ENCODE data around the gene EIF4EBP3. TPM values are rescaled to one million over a fixed set of nuclear protein-coding genes. Genes with fewer than 3 reads are reported as not detected.
"Not testable (repeated sequence)": the region's sequence is repeated elsewhere in the genome, so short reads cannot be mapped to it uniquely, and the experiment has no call there.

EIF4EBP3 gene
- polyA plus RNA-seq, 1 donor from 2014 or later: 1.0 TPM

DNA sequence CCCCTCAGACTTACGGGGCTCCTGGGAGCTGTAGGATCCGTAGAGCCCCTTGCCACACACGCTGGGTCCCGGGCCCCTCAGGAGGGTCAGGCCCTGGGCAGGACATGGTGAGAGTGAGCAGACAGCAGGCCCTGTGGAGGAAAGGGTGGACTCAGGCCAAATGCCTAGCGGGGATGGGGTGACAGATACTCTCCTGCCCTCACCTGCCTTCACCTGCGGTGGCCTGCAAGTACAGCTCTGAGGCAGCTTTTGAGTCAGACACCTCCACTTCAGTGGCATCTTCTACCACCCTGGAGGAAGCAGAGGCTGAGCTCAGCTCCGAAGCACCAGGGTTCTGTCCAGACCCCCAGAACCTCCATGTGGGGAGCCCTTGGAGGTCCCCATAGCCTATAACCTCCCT is 43.4 kb downstream of the EIF4EBP3 start:
- no peaks in the 10 kb centered on the region for H3K79me2 ChIP-seq (replicated peaks; ENCODE audit: insufficient read depth, low read length)
- TF ChIP-seq EZH2 (IDR thresholded peaks at IDR 0.05; ENCODE audit: borderline replicate concordance, insufficient read depth, low read length, poor library complexity, severe bottlenecking): no peak
- TF ChIP-seq RAD21 (conservative IDR thresholded peaks at IDR 0.05): no peak
- no peak overlapping the region for H3K9ac ChIP-seq (ENCODE audit: low read length)
- H2AFZ ChIP-seq (ENCODE audit: low read depth, low read length): no peak overlapping the region
- H3F3A ChIP-seq (ENCODE audit: insufficient read depth, low read length, poor library complexity, severe bottlenecking): no peaks in the 10 kb centered on the region
- H3K4me2 ChIP-seq (ENCODE audit: low read length): no peak overlapping the region
- no peak overlapping the region for H3K4me3 ChIP-seq (ENCODE audit: low read length)
- no peaks in the 10 kb centered on the region for H3K27me3 ChIP-seq (ENCODE audit: insufficient read depth, low read depth, low read length)
- H4K20me1 ChIP-seq (ENCODE audit: insufficient read depth): no peaks in the 10 kb centered on the region
- no peaks in the 10 kb centered on the region for H3K9me3 ChIP-seq (ENCODE audit: low read length)
- H3K27ac ChIP-seq (ENCODE audit: low read length): no peak overlapping the region
- H3K36me3 ChIP-seq (ENCODE audit: insufficient read depth, low read length): no peaks in the 10 kb centered on the region
- no peaks in the 10 kb centered on the region for H3K9me2 ChIP-seq (ENCODE audit: insufficient read depth, low read length)

DNA sequence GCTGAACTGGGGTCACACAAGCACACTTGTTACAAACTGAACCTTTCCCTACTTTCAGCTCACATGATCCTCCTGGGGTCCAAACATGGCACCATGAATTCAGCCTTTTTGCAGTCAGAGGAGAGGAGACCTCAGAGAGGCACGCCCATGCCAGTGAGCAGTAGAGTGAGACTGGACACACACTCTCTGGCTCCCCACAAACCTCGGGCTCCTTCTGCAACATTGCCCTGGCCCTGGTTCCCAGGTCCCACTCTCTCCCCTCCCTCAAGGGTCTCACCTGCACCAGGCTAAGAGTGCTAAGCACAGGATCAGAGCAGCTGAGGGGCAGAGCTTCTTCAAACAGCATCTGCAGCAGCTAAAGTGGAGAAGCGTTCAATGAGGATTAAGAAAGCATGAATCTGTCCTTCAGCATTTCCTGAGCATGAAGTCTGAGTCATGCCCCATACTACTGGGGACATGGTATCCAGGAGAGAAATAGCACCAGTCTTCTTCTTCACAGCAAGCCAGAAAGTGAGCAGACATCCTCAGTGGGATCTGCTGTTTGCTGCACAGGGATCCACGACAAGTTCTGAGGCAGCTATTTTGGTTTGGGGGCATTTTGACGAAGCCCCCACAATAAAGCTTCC is 44.4 kb downstream of the EIF4EBP3 start:
- H4K20me1 ChIP-seq (ENCODE audit: insufficient read depth): no peaks in the 10 kb centered on the region
- H3F3A ChIP-seq (ENCODE audit: insufficient read depth, low read length, poor library complexity, severe bottlenecking): no peaks in the 10 kb centered on the region
- H3K9me2 ChIP-seq (ENCODE audit: insufficient read depth, low read length): no peaks in the 10 kb centered on the region
- no peaks in the 10 kb centered on the region for H3K9me3 ChIP-seq (ENCODE audit: low read length)
- TF ChIP-seq TAF1 (IDR thresholded peaks at IDR 0.05; ENCODE audit: low read depth) (no peak), SMC3 (conservative IDR thresholded peaks at IDR 0.05; ENCODE audit: poor library complexity) (no peak), EP300 (conservative IDR thresholded peaks at IDR 0.05; ENCODE audit: poor library complexity, severe bottlenecking) (no peak), MXI1 (conservative IDR thresholded peaks at IDR 0.05; ENCODE audit: poor library complexity, severe bottlenecking) (no peak), RAD21 (conservative IDR thresholded peaks at IDR 0.05) (no peak), POLR2AphosphoS5 (IDR thresholded peaks at IDR 0.05) (no peak), EZH2 (IDR thresholded peaks at IDR 0.05; ENCODE audit: borderline replicate concordance, insufficient read depth, low read length, poor library complexity, severe bottlenecking) (no peak)
- TF ChIP-seq, protein P1, sequence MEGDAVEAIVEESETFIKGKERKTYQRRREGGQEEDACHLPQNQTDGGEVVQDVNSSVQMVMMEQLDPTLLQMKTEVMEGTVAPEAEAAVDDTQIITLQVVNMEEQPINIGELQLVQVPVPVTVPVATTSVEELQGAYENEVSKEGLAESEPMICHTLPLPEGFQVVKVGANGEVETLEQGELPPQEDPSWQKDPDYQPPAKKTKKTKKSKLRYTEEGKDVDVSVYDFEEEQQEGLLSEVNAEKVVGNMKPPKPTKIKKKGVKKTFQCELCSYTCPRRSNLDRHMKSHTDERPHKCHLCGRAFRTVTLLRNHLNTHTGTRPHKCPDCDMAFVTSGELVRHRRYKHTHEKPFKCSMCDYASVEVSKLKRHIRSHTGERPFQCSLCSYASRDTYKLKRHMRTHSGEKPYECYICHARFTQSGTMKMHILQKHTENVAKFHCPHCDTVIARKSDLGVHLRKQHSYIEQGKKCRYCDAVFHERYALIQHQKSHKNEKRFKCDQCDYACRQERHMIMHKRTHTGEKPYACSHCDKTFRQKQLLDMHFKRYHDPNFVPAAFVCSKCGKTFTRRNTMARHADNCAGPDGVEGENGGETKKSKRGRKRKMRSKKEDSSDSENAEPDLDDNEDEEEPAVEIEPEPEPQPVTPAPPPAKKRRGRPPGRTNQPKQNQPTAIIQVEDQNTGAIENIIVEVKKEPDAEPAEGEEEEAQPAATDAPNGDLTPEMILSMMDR (IDR thresholded peaks at IDR 0.05; ENCODE audit: poor library complexity, severe bottlenecking): no peak
- TF ChIP-seq, protein P2, sequence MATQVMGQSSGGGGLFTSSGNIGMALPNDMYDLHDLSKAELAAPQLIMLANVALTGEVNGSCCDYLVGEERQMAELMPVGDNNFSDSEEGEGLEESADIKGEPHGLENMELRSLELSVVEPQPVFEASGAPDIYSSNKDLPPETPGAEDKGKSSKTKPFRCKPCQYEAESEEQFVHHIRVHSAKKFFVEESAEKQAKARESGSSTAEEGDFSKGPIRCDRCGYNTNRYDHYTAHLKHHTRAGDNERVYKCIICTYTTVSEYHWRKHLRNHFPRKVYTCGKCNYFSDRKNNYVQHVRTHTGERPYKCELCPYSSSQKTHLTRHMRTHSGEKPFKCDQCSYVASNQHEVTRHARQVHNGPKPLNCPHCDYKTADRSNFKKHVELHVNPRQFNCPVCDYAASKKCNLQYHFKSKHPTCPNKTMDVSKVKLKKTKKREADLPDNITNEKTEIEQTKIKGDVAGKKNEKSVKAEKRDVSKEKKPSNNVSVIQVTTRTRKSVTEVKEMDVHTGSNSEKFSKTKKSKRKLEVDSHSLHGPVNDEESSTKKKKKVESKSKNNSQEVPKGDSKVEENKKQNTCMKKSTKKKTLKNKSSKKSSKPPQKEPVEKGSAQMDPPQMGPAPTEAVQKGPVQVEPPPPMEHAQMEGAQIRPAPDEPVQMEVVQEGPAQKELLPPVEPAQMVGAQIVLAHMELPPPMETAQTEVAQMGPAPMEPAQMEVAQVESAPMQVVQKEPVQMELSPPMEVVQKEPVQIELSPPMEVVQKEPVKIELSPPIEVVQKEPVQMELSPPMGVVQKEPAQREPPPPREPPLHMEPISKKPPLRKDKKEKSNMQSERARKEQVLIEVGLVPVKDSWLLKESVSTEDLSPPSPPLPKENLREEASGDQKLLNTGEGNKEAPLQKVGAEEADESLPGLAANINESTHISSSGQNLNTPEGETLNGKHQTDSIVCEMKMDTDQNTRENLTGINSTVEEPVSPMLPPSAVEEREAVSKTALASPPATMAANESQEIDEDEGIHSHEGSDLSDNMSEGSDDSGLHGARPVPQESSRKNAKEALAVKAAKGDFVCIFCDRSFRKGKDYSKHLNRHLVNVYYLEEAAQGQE (IDR thresholded peaks at IDR 0.05; ENCODE audit: borderline replicate concordance): no peak
- no peaks in the 10 kb centered on the region for H3K27me3 ChIP-seq (ENCODE audit: insufficient read depth, low read depth, low read length)
- no peaks in the 10 kb centered on the region for H3K79me2 ChIP-seq (replicated peaks; ENCODE audit: insufficient read depth, low read length)
- no peak overlapping the region for H3K27ac ChIP-seq (ENCODE audit: low read length)
- H3K4me3 ChIP-seq (ENCODE audit: low read length): no peak overlapping the region
- no peak overlapping the region for H3K9ac ChIP-seq (ENCODE audit: low read length)
- H3K36me3 ChIP-seq (ENCODE audit: insufficient read depth, low read length): no peaks in the 10 kb centered on the region
- no peak overlapping the region for H3K4me2 ChIP-seq (ENCODE audit: low read length)
- H2AFZ ChIP-seq (ENCODE audit: low read depth, low read length): no peak overlapping the region

GRCh38 chr5:140593070-140593469 is 45.6 kb downstream of the EIF4EBP3 start:
- not testable (repeated sequence) for H3K4me3 ChIP-seq (ENCODE audit: low read length); H3K79me2 ChIP-seq (replicated peaks; ENCODE audit: insufficient read depth, low read length); H3K27me3 ChIP-seq (ENCODE audit: insufficient read depth, low read depth, low read length); H3K9me2 ChIP-seq (ENCODE audit: insufficient read depth, low read length); H2AFZ ChIP-seq (ENCODE audit: low read depth, low read length); H3K27ac ChIP-seq (ENCODE audit: low read length); H3K9me3 ChIP-seq (ENCODE audit: low read length); H3K4me2 ChIP-seq (ENCODE audit: low read length); H3K9ac ChIP-seq (ENCODE audit: low read length); H4K20me1 ChIP-seq (ENCODE audit: insufficient read depth); H3F3A ChIP-seq (ENCODE audit: insufficient read depth, low read length, poor library complexity, severe bottlenecking); H3K36me3 ChIP-seq (ENCODE audit: insufficient read depth, low read length)

Data from neural cell (in vitro differentiated cells).